ENCODE measurements around the gene SKAP1. TPM values are rescaled to one million over a fixed set of nuclear protein-coding genes. Genes with fewer than 3 reads are reported as not detected.

Gene SKAP1
- total RNA-seq, 4 donors from 2014 or later = 1.1 to 12.1 (median 1.8) TPM; not detected in 1

- TF ChIP-seq CTCF (IDR thresholded peaks at IDR 0.05) (no peak), POLR2A (IDR thresholded peaks at IDR 0.05) (no peak), EP300 (IDR thresholded peaks at IDR 0.05) (no peak), POLR2AphosphoS5 (IDR thresholded peaks at IDR 0.05) (no peak)
- H3K36me3 ChIP-seq = no peaks in the 10 kb centered on the region
- no peaks in the 10 kb centered on the region for H3K4me1 ChIP-seq
- 67 to 79% methylated on average over 8 of the region's 8 CpGs for WGBS, 2 donors (ENCODE audit: low coverage in 1 of 2)
- H3K27me3 ChIP-seq = peaks cover 20% of the 10 kb centered on the region
- no peak overlapping the region for H3K27ac ChIP-seq
- no peaks in the 10 kb centered on the region for H3K9me3 ChIP-seq
- no peak for ATAC-seq
- no peak overlapping the region for H3K4me3 ChIP-seq
Measured at GRCh38 chr17:48173191-48173984, 256.6 kb downstream of the SKAP1 start.

- no peak overlapping the region for H3K27ac ChIP-seq
Measured at GRCh38 chr17:48169926-48170325, 260.1 kb downstream of the SKAP1 start.

GRCh38 chr17:48163809-48164208, 266.2 kb downstream of the SKAP1 start:
- ATAC-seq = no peak

More at GRCh38 chr17:48169926-48170325, 260.1 kb downstream of the SKAP1 start:
- ATAC-seq = no peak
- TF ChIP-seq EP300 (IDR thresholded peaks at IDR 0.05) (no peak), POLR2A (IDR thresholded peaks at IDR 0.05) (no peak), POLR2AphosphoS5 (IDR thresholded peaks at IDR 0.05) (no peak), CTCF (IDR thresholded peaks at IDR 0.05) (no peak)
- H3K9me3 ChIP-seq = no peaks in the 10 kb centered on the region
- H3K36me3 ChIP-seq = no peaks in the 10 kb centered on the region
- peaks cover 33% of the 10 kb centered on the region for H3K27me3 ChIP-seq
- no peaks in the 10 kb centered on the region for H3K4me1 ChIP-seq
- no peak overlapping the region for H3K4me3 ChIP-seq
- 50 to 88% methylated on average over 1 of the region's 1 CpG for WGBS, 2 donors (ENCODE audit: low coverage in 1 of 2)

GRCh38 chr17:48162946-48163506, 267.0 kb downstream of the SKAP1 start:
- no peak for ATAC-seq
- TF ChIP-seq POLR2AphosphoS5 (IDR thresholded peaks at IDR 0.05) (no peak), EP300 (IDR thresholded peaks at IDR 0.05) (no peak), POLR2A (IDR thresholded peaks at IDR 0.05) (no peak), CTCF (IDR thresholded peaks at IDR 0.05) (no peak)
- Histone ChIP-seq H3K9me3 (no peaks in the 10 kb centered on the region), H3K27me3 (peaks cover 20% of the 10 kb centered on the region), H3K4me1 (no peaks in the 10 kb centered on the region), H3K27ac (no peak overlapping the region), H3K4me3 (no peak overlapping the region), H3K36me3 (no peaks in the 10 kb centered on the region)
- WGBS, 2 donors (ENCODE audit: low coverage in 1 of 2) = 60 to 70% methylated on average over 3 to 5 of the region's 5 CpGs

More at GRCh38 chr17:48163809-48164208, 266.2 kb downstream of the SKAP1 start:
- no peaks in the 10 kb centered on the region for H3K4me1 ChIP-seq
- peaks cover 26% of the 10 kb centered on the region for H3K27me3 ChIP-seq
- no peaks in the 10 kb centered on the region for H3K36me3 ChIP-seq
- no peak overlapping the region for H3K4me3 ChIP-seq
- H3K27ac ChIP-seq = no peak overlapping the region
- no peaks in the 10 kb centered on the region for H3K9me3 ChIP-seq
- 100% methylated on average over 1 of the region's 1 CpG for WGBS, 2 donors (ENCODE audit: low coverage in 1 of 2)
- TF ChIP-seq POLR2A (IDR thresholded peaks at IDR 0.05) (no peak), EP300 (IDR thresholded peaks at IDR 0.05) (no peak), POLR2AphosphoS5 (IDR thresholded peaks at IDR 0.05) (no peak), CTCF (IDR thresholded peaks at IDR 0.05) (no peak)

Data from gastroesophageal sphincter (tissue), 4 donors.